WERI-Rb-1 (cell line): ENCODE data around the gene MED26.

Source experiments
- DNase-seq: peaks from one replicate; pipeline ENCODE4 v3.0.0-alpha.2; 2020
- H3K27ac ChIP-seq: fragments of 250-450 bp; sonication (Bioruptor Pico); 2 replicates; pipeline ENCODE4 v1.5.1; 2020; ENCODE audit warnings: mild to moderate bottlenecking, moderate library complexity
- H3K27me3 ChIP-seq: fragments of 250-450 bp; sonication (Bioruptor Pico); 2 replicates; pipeline ENCODE4 v1.5.1; 2021; ENCODE audit warnings: mild to moderate bottlenecking, low read depth, moderate library complexity; ENCODE audit not compliant: insufficient read depth, severe bottlenecking
- H3K36me3 ChIP-seq: fragments of 250-450 bp; sonication (Bioruptor Pico); 2 replicates; pipeline ENCODE4 v1.5.1; 2020; ENCODE audit warnings: mild to moderate bottlenecking, moderate library complexity
- H3K4me3 ChIP-seq: 2 replicates; pipeline ENCODE4 v1.5.1; 2011; ENCODE audit warnings: low read depth, mild to moderate bottlenecking, control low read depth, low read length
- H3K9me3 ChIP-seq: fragments of 250-450 bp; sonication (Bioruptor Pico); 2 replicates; pipeline ENCODE4 v1.5.1; 2021; ENCODE audit warnings: mild to moderate bottlenecking, moderate library complexity; ENCODE audit not compliant: severe bottlenecking
- TF ChIP-seq, protein P1 (sequence below): IDR thresholded peaks from 2 replicates; pipeline ENCODE4 v1.5.1; 2011; ENCODE audit warnings: low read depth, mild to moderate bottlenecking, control low read depth, inconsistent platforms, low read length

MED26 gene

GRCh38 chr19:16650821-16651220 lies 22.8 kb upstream of the MED26 start:
- H3K9me3 ChIP-seq: no peaks in the 10 kb centered on the region
- no peak for DNase-seq
- no peak overlapping the region for H3K4me3 ChIP-seq
- no peaks in the 10 kb centered on the region for H3K27me3 ChIP-seq
- TF ChIP-seq, protein P1, sequence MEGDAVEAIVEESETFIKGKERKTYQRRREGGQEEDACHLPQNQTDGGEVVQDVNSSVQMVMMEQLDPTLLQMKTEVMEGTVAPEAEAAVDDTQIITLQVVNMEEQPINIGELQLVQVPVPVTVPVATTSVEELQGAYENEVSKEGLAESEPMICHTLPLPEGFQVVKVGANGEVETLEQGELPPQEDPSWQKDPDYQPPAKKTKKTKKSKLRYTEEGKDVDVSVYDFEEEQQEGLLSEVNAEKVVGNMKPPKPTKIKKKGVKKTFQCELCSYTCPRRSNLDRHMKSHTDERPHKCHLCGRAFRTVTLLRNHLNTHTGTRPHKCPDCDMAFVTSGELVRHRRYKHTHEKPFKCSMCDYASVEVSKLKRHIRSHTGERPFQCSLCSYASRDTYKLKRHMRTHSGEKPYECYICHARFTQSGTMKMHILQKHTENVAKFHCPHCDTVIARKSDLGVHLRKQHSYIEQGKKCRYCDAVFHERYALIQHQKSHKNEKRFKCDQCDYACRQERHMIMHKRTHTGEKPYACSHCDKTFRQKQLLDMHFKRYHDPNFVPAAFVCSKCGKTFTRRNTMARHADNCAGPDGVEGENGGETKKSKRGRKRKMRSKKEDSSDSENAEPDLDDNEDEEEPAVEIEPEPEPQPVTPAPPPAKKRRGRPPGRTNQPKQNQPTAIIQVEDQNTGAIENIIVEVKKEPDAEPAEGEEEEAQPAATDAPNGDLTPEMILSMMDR: no peak
- H3K27ac ChIP-seq: no peak overlapping the region
- peaks cover 80% of the 10 kb centered on the region for H3K36me3 ChIP-seq

- H3K4me3 ChIP-seq: no peak overlapping the region
- peaks cover 80% of the 10 kb centered on the region for H3K36me3 ChIP-seq
Observed at GRCh38 chr19:16649734-16650133, 21.7 kb upstream of the MED26 start.

GRCh38 chr19:16645140-16645539 lies 17.1 kb upstream of the MED26 start:
- Histone ChIP-seq H3K27me3 (no peaks in the 10 kb centered on the region), H3K27ac (no peak overlapping the region), H3K4me3 (no peak overlapping the region), H3K9me3 (no peaks in the 10 kb centered on the region), H3K36me3 (peaks cover 77% of the 10 kb centered on the region)
- no peak for DNase-seq
- TF ChIP-seq, protein P1: no peak

More at GRCh38 chr19:16649734-16650133, 21.7 kb upstream of the MED26 start:
- Histone ChIP-seq H3K27me3 (no peaks in the 10 kb centered on the region), H3K9me3 (no peaks in the 10 kb centered on the region), H3K27ac (no peak overlapping the region)
- DNase-seq: no peak
- TF ChIP-seq, protein P1: no peak

GRCh38 chr19:16641695-16642094 lies 13.7 kb upstream of the MED26 start:
- TF ChIP-seq, protein P1: no peak
- Histone ChIP-seq H3K36me3 (peaks cover 71% of the 10 kb centered on the region), H3K9me3 (no peaks in the 10 kb centered on the region), H3K27me3 (no peaks in the 10 kb centered on the region), H3K4me3 (no peak overlapping the region), H3K27ac (no peak overlapping the region)
- DNase-seq: no peak

- Histone ChIP-seq H3K27ac (no peak overlapping the region), H3K4me3 (no peak overlapping the region), H3K9me3 (no peaks in the 10 kb centered on the region), H3K27me3 (no peaks in the 10 kb centered on the region), H3K36me3 (peaks cover 65% of the 10 kb centered on the region)
- DNase-seq: no peak
- TF ChIP-seq, protein P1: no peak
Observed at GRCh38 chr19:16640951-16641350, 12.9 kb upstream of the MED26 start.

DNA sequence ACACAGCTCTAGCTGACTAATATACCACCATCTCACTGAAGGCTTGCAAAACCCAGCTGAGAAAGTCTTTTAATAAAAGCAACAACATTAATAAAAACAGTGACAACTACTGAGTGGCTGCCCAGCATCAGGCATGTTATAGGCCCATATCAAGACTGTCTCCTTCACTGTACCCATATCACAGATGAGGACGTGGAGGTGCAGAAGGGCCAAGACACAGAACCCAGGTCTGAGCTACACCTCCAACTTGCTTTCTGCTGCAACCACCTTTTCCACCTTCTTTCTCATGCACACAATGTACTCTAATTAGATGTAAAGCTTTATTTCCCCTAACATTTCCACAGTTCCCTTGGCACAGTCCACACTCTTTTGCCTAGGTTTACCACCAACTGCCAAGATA lies 10.7 kb upstream of the MED26 start:
- TF ChIP-seq, protein P1: no peak
- Histone ChIP-seq H3K36me3 (peaks cover 56% of the 10 kb centered on the region), H3K27me3 (no peaks in the 10 kb centered on the region), H3K27ac (no peak overlapping the region), H3K9me3 (no peaks in the 10 kb centered on the region), H3K4me3 (no peak overlapping the region)
- DNase-seq: no peak
